ENCODE measurements around the gene DBNDD1. TPM values are rescaled to one million over a fixed set of nuclear protein-coding genes. Genes with fewer than 3 reads are reported as not detected.
"Not testable (repeated sequence)": the region's sequence is repeated elsewhere in the genome, so short reads cannot be mapped to it uniquely, and the experiment has no call there.

The DBNDD1 gene
- total RNA-seq, 1 experiment from 2014 or later, result 75.0 TPM

DNA sequence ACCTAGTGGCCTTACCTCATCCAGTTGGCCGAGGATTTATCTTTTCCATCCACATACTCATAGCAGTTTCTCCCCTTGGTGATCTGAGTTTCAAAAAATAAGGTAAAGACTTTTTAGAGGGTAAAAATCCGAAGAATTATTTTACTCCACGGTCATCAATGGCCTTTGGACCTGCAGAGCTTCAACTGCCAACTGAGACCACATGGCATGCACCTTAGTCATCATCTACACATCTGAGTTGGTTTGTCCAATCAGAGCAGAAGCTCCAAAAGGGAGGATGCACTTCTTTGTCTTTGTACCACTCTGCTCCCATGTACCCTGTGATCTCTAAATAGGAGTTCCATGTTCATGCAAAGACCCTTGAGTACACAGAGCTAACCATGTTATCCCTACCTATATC lies 42.2 kb upstream of the DBNDD1 start (continued):
- no peak for TF ChIP-seq NR1H2 (CRISPR knock-in tag; IDR thresholded peaks at IDR 0.05)
- TF ChIP-seq, protein P1, sequence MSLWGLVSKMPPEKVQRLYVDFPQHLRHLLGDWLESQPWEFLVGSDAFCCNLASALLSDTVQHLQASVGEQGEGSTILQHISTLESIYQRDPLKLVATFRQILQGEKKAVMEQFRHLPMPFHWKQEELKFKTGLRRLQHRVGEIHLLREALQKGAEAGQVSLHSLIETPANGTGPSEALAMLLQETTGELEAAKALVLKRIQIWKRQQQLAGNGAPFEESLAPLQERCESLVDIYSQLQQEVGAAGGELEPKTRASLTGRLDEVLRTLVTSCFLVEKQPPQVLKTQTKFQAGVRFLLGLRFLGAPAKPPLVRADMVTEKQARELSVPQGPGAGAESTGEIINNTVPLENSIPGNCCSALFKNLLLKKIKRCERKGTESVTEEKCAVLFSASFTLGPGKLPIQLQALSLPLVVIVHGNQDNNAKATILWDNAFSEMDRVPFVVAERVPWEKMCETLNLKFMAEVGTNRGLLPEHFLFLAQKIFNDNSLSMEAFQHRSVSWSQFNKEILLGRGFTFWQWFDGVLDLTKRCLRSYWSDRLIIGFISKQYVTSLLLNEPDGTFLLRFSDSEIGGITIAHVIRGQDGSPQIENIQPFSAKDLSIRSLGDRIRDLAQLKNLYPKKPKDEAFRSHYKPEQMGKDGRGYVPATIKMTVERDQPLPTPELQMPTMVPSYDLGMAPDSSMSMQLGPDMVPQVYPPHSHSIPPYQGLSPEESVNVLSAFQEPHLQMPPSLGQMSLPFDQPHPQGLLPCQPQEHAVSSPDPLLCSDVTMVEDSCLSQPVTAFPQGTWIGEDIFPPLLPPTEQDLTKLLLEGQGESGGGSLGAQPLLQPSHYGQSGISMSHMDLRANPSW (CRISPR knock-in tag; conservative IDR thresholded peaks at IDR 0.05; ENCODE audit: low read depth), result no peak
- no peak for TF ChIP-seq ZNF219 (CRISPR knock-in tag; IDR thresholded peaks at IDR 0.05; ENCODE audit: borderline replicate concordance)
- TF ChIP-seq, protein P2, sequence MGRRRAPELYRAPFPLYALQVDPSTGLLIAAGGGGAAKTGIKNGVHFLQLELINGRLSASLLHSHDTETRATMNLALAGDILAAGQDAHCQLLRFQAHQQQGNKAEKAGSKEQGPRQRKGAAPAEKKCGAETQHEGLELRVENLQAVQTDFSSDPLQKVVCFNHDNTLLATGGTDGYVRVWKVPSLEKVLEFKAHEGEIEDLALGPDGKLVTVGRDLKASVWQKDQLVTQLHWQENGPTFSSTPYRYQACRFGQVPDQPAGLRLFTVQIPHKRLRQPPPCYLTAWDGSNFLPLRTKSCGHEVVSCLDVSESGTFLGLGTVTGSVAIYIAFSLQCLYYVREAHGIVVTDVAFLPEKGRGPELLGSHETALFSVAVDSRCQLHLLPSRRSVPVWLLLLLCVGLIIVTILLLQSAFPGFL (CRISPR knock-in tag; IDR thresholded peaks at IDR 0.05; ENCODE audit: borderline replicate concordance), result no peak

DNA sequence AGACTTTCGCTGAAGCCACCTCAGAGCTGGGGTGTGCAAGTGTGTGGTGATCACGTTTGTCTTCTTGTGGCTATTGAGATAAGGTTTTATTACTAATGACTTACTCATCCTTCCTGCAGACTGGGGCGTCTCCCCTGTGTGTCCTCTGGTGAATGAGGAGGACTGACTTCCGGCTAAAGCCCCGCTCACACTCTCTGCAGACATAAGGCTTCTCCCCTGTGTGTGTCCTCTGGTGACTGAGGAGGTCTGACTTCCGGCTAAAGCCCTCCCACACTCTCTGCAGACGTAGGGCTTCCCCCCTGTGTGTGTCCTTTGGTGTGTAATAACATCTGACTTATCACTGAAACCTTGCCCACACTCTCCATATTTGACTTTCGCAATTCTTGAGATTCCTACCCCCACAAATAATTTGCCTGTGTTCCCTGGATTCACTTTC lies 38.5 kb upstream of the DBNDD1 start:
- TF ChIP-seq KAT7 (CRISPR knock-in tag; IDR thresholded peaks at IDR 0.05; ENCODE audit: borderline replicate concordance), result no peak
- no peak for TF ChIP-seq ELF4 (CRISPR knock-in tag; IDR thresholded peaks at IDR 0.05; ENCODE audit: low read depth)
- TF ChIP-seq, protein P3, sequence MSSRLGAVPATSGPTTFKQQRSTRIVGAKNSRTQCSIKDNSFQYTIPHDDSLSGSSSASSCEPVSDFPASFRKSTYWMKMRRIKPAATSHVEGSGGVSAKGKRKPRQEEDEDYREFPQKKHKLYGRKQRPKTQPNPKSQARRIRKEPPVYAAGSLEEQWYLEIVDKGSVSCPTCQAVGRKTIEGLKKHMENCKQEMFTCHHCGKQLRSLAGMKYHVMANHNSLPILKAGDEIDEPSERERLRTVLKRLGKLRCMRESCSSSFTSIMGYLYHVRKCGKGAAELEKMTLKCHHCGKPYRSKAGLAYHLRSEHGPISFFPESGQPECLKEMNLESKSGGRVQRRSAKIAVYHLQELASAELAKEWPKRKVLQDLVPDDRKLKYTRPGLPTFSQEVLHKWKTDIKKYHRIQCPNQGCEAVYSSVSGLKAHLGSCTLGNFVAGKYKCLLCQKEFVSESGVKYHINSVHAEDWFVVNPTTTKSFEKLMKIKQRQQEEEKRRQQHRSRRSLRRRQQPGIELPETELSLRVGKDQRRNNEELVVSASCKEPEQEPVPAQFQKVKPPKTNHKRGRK (CRISPR knock-in tag; IDR thresholded peaks at IDR 0.05; ENCODE audit: borderline replicate concordance), result no peak
- no peak for TF ChIP-seq SMAD3 (CRISPR knock-in tag; IDR thresholded peaks at IDR 0.05; ENCODE audit: borderline replicate concordance)
- TF ChIP-seq, protein P4, sequence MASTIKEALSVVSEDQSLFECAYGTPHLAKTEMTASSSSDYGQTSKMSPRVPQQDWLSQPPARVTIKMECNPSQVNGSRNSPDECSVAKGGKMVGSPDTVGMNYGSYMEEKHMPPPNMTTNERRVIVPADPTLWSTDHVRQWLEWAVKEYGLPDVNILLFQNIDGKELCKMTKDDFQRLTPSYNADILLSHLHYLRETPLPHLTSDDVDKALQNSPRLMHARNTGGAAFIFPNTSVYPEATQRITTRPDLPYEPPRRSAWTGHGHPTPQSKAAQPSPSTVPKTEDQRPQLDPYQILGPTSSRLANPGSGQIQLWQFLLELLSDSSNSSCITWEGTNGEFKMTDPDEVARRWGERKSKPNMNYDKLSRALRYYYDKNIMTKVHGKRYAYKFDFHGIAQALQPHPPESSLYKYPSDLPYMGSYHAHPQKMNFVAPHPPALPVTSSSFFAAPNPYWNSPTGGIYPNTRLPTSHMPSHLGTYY (CRISPR knock-in tag; IDR thresholded peaks at IDR 0.05), result no peak
- no peak for TF ChIP-seq ZNF423 (CRISPR knock-in tag; IDR thresholded peaks at IDR 0.05)
- TF ChIP-seq, protein P5, sequence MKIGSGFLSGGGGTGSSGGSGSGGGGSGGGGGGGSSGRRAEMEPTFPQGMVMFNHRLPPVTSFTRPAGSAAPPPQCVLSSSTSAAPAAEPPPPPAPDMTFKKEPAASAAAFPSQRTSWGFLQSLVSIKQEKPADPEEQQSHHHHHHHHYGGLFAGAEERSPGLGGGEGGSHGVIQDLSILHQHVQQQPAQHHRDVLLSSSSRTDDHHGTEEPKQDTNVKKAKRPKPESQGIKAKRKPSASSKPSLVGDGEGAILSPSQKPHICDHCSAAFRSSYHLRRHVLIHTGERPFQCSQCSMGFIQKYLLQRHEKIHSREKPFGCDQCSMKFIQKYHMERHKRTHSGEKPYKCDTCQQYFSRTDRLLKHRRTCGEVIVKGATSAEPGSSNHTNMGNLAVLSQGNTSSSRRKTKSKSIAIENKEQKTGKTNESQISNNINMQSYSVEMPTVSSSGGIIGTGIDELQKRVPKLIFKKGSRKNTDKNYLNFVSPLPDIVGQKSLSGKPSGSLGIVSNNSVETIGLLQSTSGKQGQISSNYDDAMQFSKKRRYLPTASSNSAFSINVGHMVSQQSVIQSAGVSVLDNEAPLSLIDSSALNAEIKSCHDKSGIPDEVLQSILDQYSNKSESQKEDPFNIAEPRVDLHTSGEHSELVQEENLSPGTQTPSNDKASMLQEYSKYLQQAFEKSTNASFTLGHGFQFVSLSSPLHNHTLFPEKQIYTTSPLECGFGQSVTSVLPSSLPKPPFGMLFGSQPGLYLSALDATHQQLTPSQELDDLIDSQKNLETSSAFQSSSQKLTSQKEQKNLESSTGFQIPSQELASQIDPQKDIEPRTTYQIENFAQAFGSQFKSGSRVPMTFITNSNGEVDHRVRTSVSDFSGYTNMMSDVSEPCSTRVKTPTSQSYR (CRISPR knock-in tag; IDR thresholded peaks at IDR 0.05), result no peak
- TF ChIP-seq NFYB (CRISPR knock-in tag; conservative IDR thresholded peaks at IDR 0.05; ENCODE audit: low read depth), result no peak
- TF ChIP-seq EMX1 (CRISPR knock-in tag; IDR thresholded peaks at IDR 0.05), result no peak
- no peak for TF ChIP-seq ZNF138 (CRISPR knock-in tag; conservative IDR thresholded peaks at IDR 0.05)
- no peak for TF ChIP-seq ETV6 (CRISPR knock-in tag; IDR thresholded peaks at IDR 0.05)
- TF ChIP-seq, protein P6, sequence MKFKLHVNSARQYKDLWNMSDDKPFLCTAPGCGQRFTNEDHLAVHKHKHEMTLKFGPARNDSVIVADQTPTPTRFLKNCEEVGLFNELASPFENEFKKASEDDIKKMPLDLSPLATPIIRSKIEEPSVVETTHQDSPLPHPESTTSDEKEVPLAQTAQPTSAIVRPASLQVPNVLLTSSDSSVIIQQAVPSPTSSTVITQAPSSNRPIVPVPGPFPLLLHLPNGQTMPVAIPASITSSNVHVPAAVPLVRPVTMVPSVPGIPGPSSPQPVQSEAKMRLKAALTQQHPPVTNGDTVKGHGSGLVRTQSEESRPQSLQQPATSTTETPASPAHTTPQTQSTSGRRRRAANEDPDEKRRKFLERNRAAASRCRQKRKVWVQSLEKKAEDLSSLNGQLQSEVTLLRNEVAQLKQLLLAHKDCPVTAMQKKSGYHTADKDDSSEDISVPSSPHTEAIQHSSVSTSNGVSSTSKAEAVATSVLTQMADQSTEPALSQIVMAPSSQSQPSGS (CRISPR knock-in tag; IDR thresholded peaks at IDR 0.05; ENCODE audit: borderline replicate concordance, low read depth), result no peak
- TF ChIP-seq RELA (CRISPR knock-in tag; IDR thresholded peaks at IDR 0.05; ENCODE audit: borderline replicate concordance), result no peak
- TF ChIP-seq, protein P2 (CRISPR knock-in tag; IDR thresholded peaks at IDR 0.05; ENCODE audit: borderline replicate concordance), result no peak
- Mint-ChIP-seq H3K4me1 (peaks cover 3% of the 10 kb centered on the region; the same call in 1 of the 2 replicates), H3K4me3 (no peak overlapping the region), H3K27ac (no peak overlapping the region), H3K36me3 (peaks cover 20% of the 10 kb centered on the region), H3K9me3 (peaks cover 51% of the 10 kb centered on the region), H3K27me3 (ENCODE audit: low read depth) (peaks cover 70% of the 10 kb centered on the region)
- ATAC-seq (no peak), DNase-seq (ENCODE audit: low spot score) (no peak)
- CTCF ChIA-PET, result interaction anchor here (1.1 kb wide), 1 partner anchor 24 kb away, joined by 5 read pairs; no protein-coding TSS in a partner anchor
- POLR2A ChIA-PET, result no interaction called here

DNA sequence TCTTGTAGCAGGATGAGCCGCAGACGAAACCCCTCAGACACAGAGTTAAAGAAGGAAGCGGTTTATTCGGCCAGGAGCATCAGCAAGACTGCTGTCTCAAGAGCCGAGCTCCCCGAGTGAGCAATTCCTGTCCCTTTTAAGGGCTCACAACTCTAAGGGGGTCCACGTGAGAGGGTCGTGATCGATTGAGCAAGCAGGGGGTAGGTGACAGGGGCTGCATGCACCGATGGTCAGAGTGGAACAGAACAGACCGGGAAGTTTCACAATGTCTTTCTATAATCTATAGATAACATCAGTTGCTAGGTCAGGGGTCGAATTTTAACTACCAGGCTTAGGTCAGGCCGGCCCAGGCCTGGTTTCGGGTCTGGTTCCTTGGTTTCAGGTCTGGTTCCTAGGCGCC lies 37.3 kb upstream of the DBNDD1 start:
- H3K4me3 Mint-ChIP-seq; DNase-seq (ENCODE audit: low spot score); H3K27ac Mint-ChIP-seq; H3K4me1 Mint-ChIP-seq; POLR2A ChIA-PET; ATAC-seq; CTCF ChIA-PET: not testable (repeated sequence)
- peaks cover 70% of the 10 kb centered on the region for H3K27me3 Mint-ChIP-seq (ENCODE audit: low read depth)
- peaks cover 58% of the 10 kb centered on the region for H3K9me3 Mint-ChIP-seq
- H3K36me3 Mint-ChIP-seq, result peaks cover 20% of the 10 kb centered on the region

Measured in WTC11 (cell line).